ENCODE measurements around the gene GPANK1. TPM values are rescaled to one million over a fixed set of nuclear protein-coding genes. Genes with fewer than 3 reads are reported as not detected.

GPANK1 gene
- total and polyA plus RNA-seq, 9 of the 15 experiments (the other 6 are each of a cell fraction or from before 2014, with no cell fraction given), result 32.2 to 111 (median 46.3) TPM

DNA sequence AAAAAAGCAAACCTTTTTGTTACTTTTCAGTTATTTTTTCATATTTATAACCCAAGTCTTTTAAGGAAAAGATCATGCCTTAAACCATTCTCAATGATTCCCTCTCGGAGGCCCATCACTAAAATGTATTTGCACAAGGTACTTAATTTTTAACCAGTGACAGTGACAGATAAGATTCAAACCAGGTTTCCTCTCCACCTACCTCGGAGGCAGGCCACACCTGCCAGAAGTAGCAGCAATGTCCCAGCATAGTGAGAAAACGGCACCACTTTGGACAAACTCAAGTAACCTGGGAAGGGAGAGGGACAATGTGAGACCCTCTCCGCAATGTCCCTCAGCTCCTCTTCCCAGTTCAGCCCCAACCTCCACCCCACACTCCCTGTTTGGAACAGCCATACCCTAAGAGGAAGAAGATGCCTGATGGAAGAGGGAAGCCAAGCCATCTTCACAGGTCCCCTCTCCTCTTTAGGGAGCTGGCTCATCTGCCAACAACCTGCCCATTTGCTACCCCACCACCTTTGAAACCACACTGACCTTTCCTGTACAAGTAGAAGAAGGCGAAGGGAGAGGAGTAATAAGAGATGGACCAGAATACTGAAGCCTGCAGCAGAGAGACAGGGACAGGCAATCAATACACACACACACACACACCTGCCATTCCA, 36.1 kb upstream of the GPANK1 start (continued):
- TF ChIP-seq, protein P1, sequence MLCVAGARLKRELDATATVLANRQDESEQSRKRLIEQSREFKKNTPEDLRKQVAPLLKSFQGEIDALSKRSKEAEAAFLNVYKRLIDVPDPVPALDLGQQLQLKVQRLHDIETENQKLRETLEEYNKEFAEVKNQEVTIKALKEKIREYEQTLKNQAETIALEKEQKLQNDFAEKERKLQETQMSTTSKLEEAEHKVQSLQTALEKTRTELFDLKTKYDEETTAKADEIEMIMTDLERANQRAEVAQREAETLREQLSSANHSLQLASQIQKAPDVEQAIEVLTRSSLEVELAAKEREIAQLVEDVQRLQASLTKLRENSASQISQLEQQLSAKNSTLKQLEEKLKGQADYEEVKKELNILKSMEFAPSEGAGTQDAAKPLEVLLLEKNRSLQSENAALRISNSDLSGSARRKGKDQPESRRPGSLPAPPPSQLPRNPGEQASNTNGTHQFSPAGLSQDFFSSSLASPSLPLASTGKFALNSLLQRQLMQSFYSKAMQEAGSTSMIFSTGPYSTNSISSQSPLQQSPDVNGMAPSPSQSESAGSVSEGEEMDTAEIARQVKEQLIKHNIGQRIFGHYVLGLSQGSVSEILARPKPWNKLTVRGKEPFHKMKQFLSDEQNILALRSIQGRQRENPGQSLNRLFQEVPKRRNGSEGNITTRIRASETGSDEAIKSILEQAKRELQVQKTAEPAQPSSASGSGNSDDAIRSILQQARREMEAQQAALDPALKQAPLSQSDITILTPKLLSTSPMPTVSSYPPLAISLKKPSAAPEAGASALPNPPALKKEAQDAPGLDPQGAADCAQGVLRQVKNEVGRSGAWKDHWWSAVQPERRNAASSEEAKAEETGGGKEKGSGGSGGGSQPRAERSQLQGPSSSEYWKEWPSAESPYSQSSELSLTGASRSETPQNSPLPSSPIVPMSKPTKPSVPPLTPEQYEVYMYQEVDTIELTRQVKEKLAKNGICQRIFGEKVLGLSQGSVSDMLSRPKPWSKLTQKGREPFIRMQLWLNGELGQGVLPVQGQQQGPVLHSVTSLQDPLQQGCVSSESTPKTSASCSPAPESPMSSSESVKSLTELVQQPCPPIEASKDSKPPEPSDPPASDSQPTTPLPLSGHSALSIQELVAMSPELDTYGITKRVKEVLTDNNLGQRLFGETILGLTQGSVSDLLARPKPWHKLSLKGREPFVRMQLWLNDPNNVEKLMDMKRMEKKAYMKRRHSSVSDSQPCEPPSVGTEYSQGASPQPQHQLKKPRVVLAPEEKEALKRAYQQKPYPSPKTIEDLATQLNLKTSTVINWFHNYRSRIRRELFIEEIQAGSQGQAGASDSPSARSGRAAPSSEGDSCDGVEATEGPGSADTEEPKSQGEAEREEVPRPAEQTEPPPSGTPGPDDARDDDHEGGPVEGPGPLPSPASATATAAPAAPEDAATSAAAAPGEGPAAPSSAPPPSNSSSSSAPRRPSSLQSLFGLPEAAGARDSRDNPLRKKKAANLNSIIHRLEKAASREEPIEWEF (CRISPR knock-in tag; IDR thresholded peaks at IDR 0.05), result no peak
- no peak for TF ChIP-seq RBBP5 (IDR thresholded peaks at IDR 0.05; ENCODE audit: borderline replicate concordance, insufficient read depth, low read length, poor library complexity, severe bottlenecking)
- TF ChIP-seq CBFA2T2 (conservative IDR thresholded peaks at IDR 0.05), result no peak
- TF ChIP-seq IFI16 (CRISPR knock-in tag; IDR thresholded peaks at IDR 0.05), result no peak
- no peak for TF ChIP-seq POLR2H (tag; IDR thresholded peaks at IDR 0.05; ENCODE audit: low read depth)
- TF ChIP-seq ZNF224 (CRISPR knock-in tag; IDR thresholded peaks at IDR 0.05), result no peak
- no peak for TF ChIP-seq NUFIP1 (IDR thresholded peaks at IDR 0.05; ENCODE audit: partially characterized antibody)
- no peak for TF ChIP-seq CHCHD3 (CRISPR knock-in tag; IDR thresholded peaks at IDR 0.05)
- TF ChIP-seq PKNOX1 (IDR thresholded peaks at IDR 0.05), result no peak
- TF ChIP-seq, protein P2, sequence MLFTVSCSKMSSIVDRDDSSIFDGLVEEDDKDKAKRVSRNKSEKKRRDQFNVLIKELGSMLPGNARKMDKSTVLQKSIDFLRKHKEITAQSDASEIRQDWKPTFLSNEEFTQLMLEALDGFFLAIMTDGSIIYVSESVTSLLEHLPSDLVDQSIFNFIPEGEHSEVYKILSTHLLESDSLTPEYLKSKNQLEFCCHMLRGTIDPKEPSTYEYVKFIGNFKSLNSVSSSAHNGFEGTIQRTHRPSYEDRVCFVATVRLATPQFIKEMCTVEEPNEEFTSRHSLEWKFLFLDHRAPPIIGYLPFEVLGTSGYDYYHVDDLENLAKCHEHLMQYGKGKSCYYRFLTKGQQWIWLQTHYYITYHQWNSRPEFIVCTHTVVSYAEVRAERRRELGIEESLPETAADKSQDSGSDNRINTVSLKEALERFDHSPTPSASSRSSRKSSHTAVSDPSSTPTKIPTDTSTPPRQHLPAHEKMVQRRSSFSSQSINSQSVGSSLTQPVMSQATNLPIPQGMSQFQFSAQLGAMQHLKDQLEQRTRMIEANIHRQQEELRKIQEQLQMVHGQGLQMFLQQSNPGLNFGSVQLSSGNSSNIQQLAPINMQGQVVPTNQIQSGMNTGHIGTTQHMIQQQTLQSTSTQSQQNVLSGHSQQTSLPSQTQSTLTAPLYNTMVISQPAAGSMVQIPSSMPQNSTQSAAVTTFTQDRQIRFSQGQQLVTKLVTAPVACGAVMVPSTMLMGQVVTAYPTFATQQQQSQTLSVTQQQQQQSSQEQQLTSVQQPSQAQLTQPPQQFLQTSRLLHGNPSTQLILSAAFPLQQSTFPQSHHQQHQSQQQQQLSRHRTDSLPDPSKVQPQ (CRISPR knock-in tag; IDR thresholded peaks at IDR 0.05; ENCODE audit: borderline replicate concordance), result no peak
- TF ChIP-seq SPI1 (IDR thresholded peaks at IDR 0.05; ENCODE audit: borderline replicate concordance, low read depth, low read length), result no peak
- TF ChIP-seq THAP12 (CRISPR knock-in tag; IDR thresholded peaks at IDR 0.05), result 0 out of 2 replicates have a peak, but pooled peaks have one; percentile 17
- TF ChIP-seq PHF20 (IDR thresholded peaks at IDR 0.05; ENCODE audit: partially characterized antibody), result no peak
- no peak for TF ChIP-seq ARID2 (IDR thresholded peaks at IDR 0.05)
- no peak for TF ChIP-seq PHTF2 (CRISPR knock-in tag; IDR thresholded peaks at IDR 0.05)
- no peak for TF ChIP-seq SLC30A9 (CRISPR knock-in tag; IDR thresholded peaks at IDR 0.05)
